DOHH2 (cell line): ENCODE results near the gene SLC22A12.

Experiments used
- CTCF ChIP-seq: fragments of 200-600 bp; sonication (generic); IDR thresholded peaks from one replicate; pipeline ENCODE4 v1.5.1; 2014; ENCODE audit warnings: antibody characterized with exemption, mild to moderate bottlenecking, low read depth, low read length; ENCODE audit not compliant: poor library complexity, severe bottlenecking
- EZH2phosphoT487 ChIP-seq: fragments of 200-600 bp; sonication (generic); IDR thresholded peaks from 2 replicates; pipeline ENCODE4 v1.6.1; 2017; ENCODE audit warnings: borderline replicate concordance, mild to moderate bottlenecking, antibody characterized with exemption, low read length, moderate library complexity, mixed read lengths

GRCh38 chr11:64616817-64617216 lies 25.8 kb downstream of the SLC22A12 start:
- TF ChIP-seq CTCF: no peak
- no peak for TF ChIP-seq EZH2phosphoT487
